GM19023 (cell line): ENCODE results near the gene SLC48A1.

Source experiments
- ATAC-seq: cut with Tn5 transposase; IDR thresholded peaks from one replicate; pipeline ENCODE4 v1.9.1; 2021; ENCODE audit warnings: mild to moderate bottlenecking, moderate library complexity; ENCODE audit not compliant: unreplicated experiment

SLC48A1 gene

GRCh38 chr12:47773062-47773857 is at the start of gene SLC48A1:
TSS of gene SLC48A1 (plus strand) at chr12:47773238. CDS start at chr12:47773305, 67 bp downstream.
- peak; percentile 89 for ATAC-seq

GRCh38 chr12:47725091-47725772 is 47.8 kb upstream of the SLC48A1 start, which contains the start of gene ENDOU:
TSS of gene ENDOU (minus strand) at chr12:47725490. CDS start at chr12:47725413, 77 bp downstream.
- ATAC-seq, result no peak

GRCh38 chr12:47725893-47726292 is 47.1 kb upstream of the SLC48A1 start:
- peak; percentile 75 for ATAC-seq

GRCh38 chr12:47729233-47729632 is 43.8 kb upstream of the SLC48A1 start:
- ATAC-seq, result no peak

- ATAC-seq, result no peak
Measured at GRCh38 chr12:47730341-47730744, 42.7 kb upstream of the SLC48A1 start.

- no peak for ATAC-seq
Measured at GRCh38 chr12:47731723-47732122, 41.3 kb upstream of the SLC48A1 start.

GRCh38 chr12:47732504-47732903 is 40.5 kb upstream of the SLC48A1 start:
- ATAC-seq, result no peak

GRCh38 chr12:47733142-47733541 is 39.9 kb upstream of the SLC48A1 start:
- ATAC-seq, result no peak

- no peak for ATAC-seq
Measured at GRCh38 chr12:47734725-47735480, 38.1 kb upstream of the SLC48A1 start.

- no peak for ATAC-seq
Measured at GRCh38 chr12:47735649-47736048, 37.4 kb upstream of the SLC48A1 start.

GRCh38 chr12:47736216-47736615 is 36.8 kb upstream of the SLC48A1 start:
- no peak for ATAC-seq

GRCh38 chr12:47736877-47737676 is 36.0 kb upstream of the SLC48A1 start:
- ATAC-seq, result no peak

- no peak for ATAC-seq
Measured at GRCh38 chr12:47737936-47738594, 35.0 kb upstream of the SLC48A1 start.

GRCh38 chr12:47739297-47739696 is 33.7 kb upstream of the SLC48A1 start:
- ATAC-seq, result no peak

- ATAC-seq, result peak; percentile 61
Measured at GRCh38 chr12:47739979-47740378, 33.1 kb upstream of the SLC48A1 start.

- ATAC-seq, result peak; percentile 39
Measured at GRCh38 chr12:47740606-47741339, 32.3 kb upstream of the SLC48A1 start.

- ATAC-seq, result no peak
Measured at GRCh38 chr12:47741340-47741703, 31.7 kb upstream of the SLC48A1 start.

GRCh38 chr12:47742253-47742825 is 30.7 kb upstream of the SLC48A1 start:
- no peak for ATAC-seq

GRCh38 chr12:47743311-47743860 is 29.7 kb upstream of the SLC48A1 start:
- ATAC-seq, result no peak
